Measurements from ENCODE around the gene C1orf35. TPM values are rescaled to one million over a fixed set of nuclear protein-coding genes. Genes with fewer than 3 reads are reported as not detected.

Gene C1orf35
- total RNA-seq, 1 experiment from 2014 or later = 24.9 TPM

DNA sequence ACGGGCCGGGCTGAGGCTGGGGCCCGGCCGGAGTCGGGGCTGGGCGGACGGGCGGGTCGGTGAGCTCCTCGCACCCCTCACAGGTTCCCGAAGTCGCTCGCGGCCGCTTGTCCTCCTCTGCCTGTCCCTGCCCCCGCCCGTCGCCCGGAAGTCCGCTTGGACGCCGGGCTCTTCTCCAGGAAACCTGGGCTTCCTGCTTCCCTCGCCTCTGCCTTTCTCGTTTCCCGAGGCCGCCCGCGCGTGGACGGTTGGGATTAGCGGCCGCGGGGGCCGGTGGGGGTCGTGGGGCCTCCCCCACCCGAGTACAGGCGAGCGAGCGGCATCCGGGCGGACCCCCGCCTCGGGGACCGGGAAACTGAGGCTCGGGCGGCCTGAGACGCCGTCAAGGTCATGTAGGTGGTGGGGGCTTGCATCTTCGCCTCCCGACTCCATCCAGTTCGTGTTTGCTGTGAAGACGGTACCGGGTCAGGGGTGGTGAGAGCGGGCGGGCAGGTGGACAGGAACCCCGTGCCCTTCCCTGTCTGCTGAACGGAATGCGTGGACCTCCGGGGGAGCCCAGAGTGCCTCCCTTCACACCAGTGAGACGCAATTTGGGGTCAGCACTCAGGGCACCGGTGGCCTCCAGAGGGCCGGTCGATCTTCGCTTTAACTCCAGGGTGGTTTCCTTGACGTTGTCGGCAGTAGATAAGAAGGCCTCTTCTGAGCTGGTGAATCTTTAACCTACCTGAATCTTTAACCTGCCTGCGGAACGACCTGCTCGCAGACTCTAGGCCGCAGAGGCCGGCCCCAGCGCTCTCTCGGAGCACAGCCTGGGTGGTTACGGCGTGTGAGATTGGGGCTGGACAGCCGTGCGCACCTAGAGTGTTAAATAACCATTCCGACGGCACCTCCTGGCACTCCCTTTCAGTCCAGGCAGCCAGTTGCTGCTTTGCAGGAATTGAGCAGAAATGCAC is 19.9 kb downstream of the C1orf35 start:
- H3K27ac ChIP-seq (ENCODE audit: low read length) = peak overlapping the region; percentile 82
- ATAC-seq = peak; percentile 15
- POLR2A ChIA-PET = no interaction called here
- CTCF ChIA-PET = interaction anchor here (0.6 kb wide), 1 partner anchor 20 kb away, joined by 5 read pairs; no protein-coding TSS in a partner anchor
- peaks cover 49% of the 10 kb centered on the region for H3K4me1 ChIP-seq (ENCODE audit: control insufficient read depth, insufficient read depth, low read length)
- H3K36me3 ChIP-seq (ENCODE audit: control insufficient read depth, insufficient read depth, low read length) = peaks cover 7% of the 10 kb centered on the region; the same call in 1 of the 2 replicates
- no peaks in the 10 kb centered on the region for H3K27me3 ChIP-seq (ENCODE audit: control insufficient read depth, insufficient read depth, low read length)
- no peaks in the 10 kb centered on the region for H3K9me3 ChIP-seq (ENCODE audit: control insufficient read depth, insufficient read depth, low read depth, low read length)
- peak overlapping the region; percentile 87 to 98 for H3K4me3 ChIP-seq (ENCODE audit: low read depth in 2 of 2, low read length in 2 of 2)
- in situ Hi-C loops (cut with HindIII; ENCODE audit: low pct_unique_long_range_greater_than_20kb, low sequenced_read_pairs) (no loop called here), intact Hi-C loops (cut with micrococcal nuclease; ENCODE audit: unreplicated experiment) (no loop called here)
- TF ChIP-seq TCF7L2 (IDR thresholded peaks at IDR 0.05; ENCODE audit: low read depth, low read length) = no peak
- TF ChIP-seq, protein P1, sequence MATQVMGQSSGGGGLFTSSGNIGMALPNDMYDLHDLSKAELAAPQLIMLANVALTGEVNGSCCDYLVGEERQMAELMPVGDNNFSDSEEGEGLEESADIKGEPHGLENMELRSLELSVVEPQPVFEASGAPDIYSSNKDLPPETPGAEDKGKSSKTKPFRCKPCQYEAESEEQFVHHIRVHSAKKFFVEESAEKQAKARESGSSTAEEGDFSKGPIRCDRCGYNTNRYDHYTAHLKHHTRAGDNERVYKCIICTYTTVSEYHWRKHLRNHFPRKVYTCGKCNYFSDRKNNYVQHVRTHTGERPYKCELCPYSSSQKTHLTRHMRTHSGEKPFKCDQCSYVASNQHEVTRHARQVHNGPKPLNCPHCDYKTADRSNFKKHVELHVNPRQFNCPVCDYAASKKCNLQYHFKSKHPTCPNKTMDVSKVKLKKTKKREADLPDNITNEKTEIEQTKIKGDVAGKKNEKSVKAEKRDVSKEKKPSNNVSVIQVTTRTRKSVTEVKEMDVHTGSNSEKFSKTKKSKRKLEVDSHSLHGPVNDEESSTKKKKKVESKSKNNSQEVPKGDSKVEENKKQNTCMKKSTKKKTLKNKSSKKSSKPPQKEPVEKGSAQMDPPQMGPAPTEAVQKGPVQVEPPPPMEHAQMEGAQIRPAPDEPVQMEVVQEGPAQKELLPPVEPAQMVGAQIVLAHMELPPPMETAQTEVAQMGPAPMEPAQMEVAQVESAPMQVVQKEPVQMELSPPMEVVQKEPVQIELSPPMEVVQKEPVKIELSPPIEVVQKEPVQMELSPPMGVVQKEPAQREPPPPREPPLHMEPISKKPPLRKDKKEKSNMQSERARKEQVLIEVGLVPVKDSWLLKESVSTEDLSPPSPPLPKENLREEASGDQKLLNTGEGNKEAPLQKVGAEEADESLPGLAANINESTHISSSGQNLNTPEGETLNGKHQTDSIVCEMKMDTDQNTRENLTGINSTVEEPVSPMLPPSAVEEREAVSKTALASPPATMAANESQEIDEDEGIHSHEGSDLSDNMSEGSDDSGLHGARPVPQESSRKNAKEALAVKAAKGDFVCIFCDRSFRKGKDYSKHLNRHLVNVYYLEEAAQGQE (IDR thresholded peaks at IDR 0.05; ENCODE audit: insufficient read depth in 1 of 2, low read depth in 2 of 2, low read length in 1 of 2) = no peak
- no peak for TF ChIP-seq CTCF (IDR thresholded peaks at IDR 0.05)
- no peak for TF ChIP-seq SIN3A (IDR thresholded peaks at IDR 0.05; ENCODE audit: borderline replicate concordance, insufficient read depth, low read depth, low read length)
- no peak for TF ChIP-seq POLR2AphosphoS5 (IDR thresholded peaks at IDR 0.05; ENCODE audit: low read depth, low read length)
- DNase-seq (ENCODE audit: low read depth, low spot score) = no peak
- no TSS peak for BruUV-seq (replicated peaks)

- TF ChIP-seq SIN3A (IDR thresholded peaks at IDR 0.05; ENCODE audit: borderline replicate concordance, insufficient read depth, low read depth, low read length) = peak; percentile 79; the same call in 1 of the 2 replicates
- TF ChIP-seq, protein P1 (IDR thresholded peaks at IDR 0.05; ENCODE audit: insufficient read depth in 1 of 2, low read depth in 2 of 2, low read length in 1 of 2) = no peak
- TF ChIP-seq CTCF (IDR thresholded peaks at IDR 0.05) = no peak
- no peak for TF ChIP-seq TCF7L2 (IDR thresholded peaks at IDR 0.05; ENCODE audit: low read depth, low read length)
- TF ChIP-seq POLR2AphosphoS5 (IDR thresholded peaks at IDR 0.05; ENCODE audit: low read depth, low read length) = peak; percentile 77
- ATAC-seq (peak; percentile 90), DNase-seq (ENCODE audit: low read depth, low spot score) (peak; percentile 65)
- H3K36me3 ChIP-seq (ENCODE audit: control insufficient read depth, insufficient read depth, low read length) = peaks cover 7% of the 10 kb centered on the region; the same call in 1 of the 2 replicates
- intact Hi-C loops (cut with micrococcal nuclease; ENCODE audit: unreplicated experiment) (no loop called here), in situ Hi-C loops (cut with HindIII; ENCODE audit: low pct_unique_long_range_greater_than_20kb, low sequenced_read_pairs) (no loop called here)
- ChIA-PET POLR2A (interaction anchor here (0.5 to 0.6 kb wide), 2 partner anchors 81 to 139 kb away, joined by 3 to 5 read pairs; no protein-coding TSS in a partner anchor), CTCF (interaction anchor here (0.6 kb wide), 1 partner anchor 21 kb away, joined by 5 read pairs; no protein-coding TSS in a partner anchor)
- peak within 1 kb of the TSS; percentile 82 for H3K27ac ChIP-seq (ENCODE audit: low read length)
- no peaks in the 10 kb centered on the region for H3K27me3 ChIP-seq (ENCODE audit: control insufficient read depth, insufficient read depth, low read length)
- H3K9me3 ChIP-seq (ENCODE audit: control insufficient read depth, insufficient read depth, low read depth, low read length) = no peaks in the 10 kb centered on the region
- no TSS peak for BruUV-seq (replicated peaks)
- H3K4me1 ChIP-seq (ENCODE audit: control insufficient read depth, insufficient read depth, low read length) = peaks cover 41% of the 10 kb centered on the region
- H3K4me3 ChIP-seq (ENCODE audit: low read depth in 2 of 2, low read length in 2 of 2) = peak within 1 kb of the TSS; percentile 87 to 98
Measured at GRCh38 chr1:228082214-228082917, 20.8 kb downstream of the C1orf35 start, which contains the start of gene ARF1. TSS of gene ARF1 (plus strand) at chr1:228082708. CDS start at chr1:228097115, 14,407 bp downstream.
